Esophagus muscularis mucosa (tissue), 4 donors: ENCODE measurements around the gene OR10A4. TPM values are rescaled to one million over a fixed set of nuclear protein-coding genes. Genes with fewer than 3 reads are reported as not detected.
"Not testable (repeated sequence)": the region's sequence is repeated elsewhere in the genome, so short reads cannot be mapped to it uniquely, and the experiment has no call there.

ENCODE experiments used
- DNase-seq: peaks from one replicate; pipeline ENCODE4 v3.0.0-alpha.2; 2017; ENCODE audit errors: extremely low spot score
- H3K27ac ChIP-seq, 4 donors: fragments of 200-600 bp; sonication (generic); replicated peaks in 1 of 4; 1 replicate in 3 of 4; 2 replicates in 1 of 4; pipeline ENCODE4 v1.5.1; 2016 to 2019; ENCODE audit warnings: mild to moderate bottlenecking in 1 of 4
- H3K27me3 ChIP-seq, 4 donors: fragments of 200-600 bp; sonication (generic); one replicate each; pipeline versions ENCODE4 v1.5.1 to v1.6.0; 2016 to 2019
- H3K36me3 ChIP-seq, 4 donors: fragments of 200-600 bp; sonication (generic); one replicate each; pipeline ENCODE4 v1.5.1; 2016 to 2019
- H3K4me1 ChIP-seq, 4 donors: fragments of 200-600 bp; sonication (generic); one replicate each; pipeline ENCODE4 v1.5.1; 2016 to 2019
- H3K4me3 ChIP-seq, 4 donors: fragments of 200-600 bp; sonication (generic); 1 replicate in 2 of 4; 2 replicates in 2 of 4; pipeline ENCODE4 v1.5.1; 2016 to 2019; ENCODE audit warnings: mild to moderate bottlenecking in 4 of 4, moderate library complexity in 1 of 4
- H3K9me3 ChIP-seq, 4 donors: fragments of 200-600 bp; sonication (generic); 1 replicate in 3 of 4; 2 replicates in 1 of 4; pipeline ENCODE4 v1.5.1; 2016 to 2019
- CTCF ChIP-seq, 3 experiments: fragments of 200-600 bp in 2 of 3; fragments of 450-650 bp in 1 of 3; sonication (generic) in 2 of 3; IDR thresholded peaks; one replicate each; pipeline ENCODE4 v1.5.1; 2017 to 2019; ENCODE audit warnings: antibody characterized with exemption in 3 of 3, mild to moderate bottlenecking in 2 of 3, moderate library complexity in 1 of 3
- EP300 ChIP-seq: sonication (generic); formaldehyde crosslinking; IDR thresholded peaks from one replicate; pipeline ENCODE4 v1.6.1; 2017; ENCODE audit warnings: antibody characterized with exemption
- POLR2A ChIP-seq: fragments of 450-650 bp; IDR thresholded peaks from one replicate; pipeline ENCODE4 v1.6.1; 2017; ENCODE audit warnings: antibody characterized with exemption, moderate library complexity, mild to moderate bottlenecking, low read depth
- POLR2AphosphoS5 ChIP-seq, 2 donors: sonication (generic); formaldehyde crosslinking; IDR thresholded peaks; one replicate each; pipeline ENCODE4 v1.6.1; 2017; ENCODE audit warnings: antibody characterized with exemption in 2 of 2
- WGBS: methylation state at CpG from one replicate; pipeline ENCODE4 v1.1.5; 2018; 5-methylcytosine and 5-hydroxymethylcytosine counted together
- intact Hi-C: fragments of 100-400 bp; cut with DNase I; formaldehyde crosslinking; loops from one replicate; pipeline ENCODE4 v1.15.1; 2023
- total RNA-seq, 4 donors: library from RNA; depleted of rRNA; stranded (reverse); fragments of >200 nt; gene quantifications; one replicate each; pipeline versions ENCODE4 v1.1.0 to v1.2.1, GENCODE V29; 2016

OR10A4 gene
- total RNA-seq, 4 donors from 2014 or later: not detected

GRCh38 chr11:6900327-6900999, 24.0 kb downstream of the OR10A4 start:
- no peak for DNase-seq
- no peak overlapping the region for H3K27ac ChIP-seq
- intact Hi-C loops: no loop called here
- H3K4me1 ChIP-seq: no peaks in the 10 kb centered on the region
- TF ChIP-seq CTCF (IDR thresholded peaks at IDR 0.05): no peak
- no peak for TF ChIP-seq POLR2A
- TF ChIP-seq POLR2AphosphoS5 (IDR thresholded peaks at IDR 0.05): no peak
- no peak for TF ChIP-seq EP300
- no peak overlapping the region for H3K4me3 ChIP-seq
- H3K27me3 ChIP-seq: no peaks in the 10 kb centered on the region
- no peaks in the 10 kb centered on the region for H3K9me3 ChIP-seq
- H3K36me3 ChIP-seq: no peaks in the 10 kb centered on the region
- 50% methylated on average over 2 of the region's 2 CpGs for WGBS

- H3K9me3 ChIP-seq, H3K27ac ChIP-seq, intact Hi-C loops, H3K36me3 ChIP-seq, H3K27me3 ChIP-seq, H3K4me1 ChIP-seq, H3K4me3 ChIP-seq, DNase-seq: not testable (repeated sequence)
- 76% methylated on average over 13 of the region's 13 CpGs for WGBS
These were observed 28.4 kb downstream of the OR10A4 start for GRCh38 chr11:6904804-6905203.

- Histone ChIP-seq H3K36me3 (no peaks in the 10 kb centered on the region), H3K4me3 (no peak overlapping the region), H3K9me3 (no peaks in the 10 kb centered on the region), H3K4me1 (no peaks in the 10 kb centered on the region), H3K27ac (no peak overlapping the region), H3K27me3 (no peaks in the 10 kb centered on the region)
- TF ChIP-seq POLR2A (no peak), POLR2AphosphoS5 (IDR thresholded peaks at IDR 0.05) (no peak), CTCF (IDR thresholded peaks at IDR 0.05) (no peak), EP300 (no peak)
- DNase-seq: no peak
- 82% methylated on average over 3 of the region's 3 CpGs for WGBS
- intact Hi-C loops: no loop called here
These were observed 35.0 kb downstream of the OR10A4 start for GRCh38 chr11:6911378-6911777.

- DNase-seq: no peak
- intact Hi-C loops: no loop called here
- Histone ChIP-seq H3K9me3 (no peaks in the 10 kb centered on the region), H3K36me3 (no peaks in the 10 kb centered on the region), H3K27me3 (no peaks in the 10 kb centered on the region), H3K4me3 (no peak overlapping the region), H3K27ac (no peak overlapping the region), H3K4me1 (no peaks in the 10 kb centered on the region)
- WGBS: 46% methylated on average over 3 of the region's 3 CpGs
- TF ChIP-seq CTCF (IDR thresholded peaks at IDR 0.05): no peak
- TF ChIP-seq POLR2AphosphoS5 (IDR thresholded peaks at IDR 0.05): no peak
- TF ChIP-seq POLR2A: no peak
- no peak for TF ChIP-seq EP300
These were observed 35.5 kb downstream of the OR10A4 start for GRCh38 chr11:6911948-6912347.

GRCh38 chr11:6919698-6920097, 43.3 kb downstream of the OR10A4 start:
- intact Hi-C loops: no loop called here
- TF ChIP-seq EP300: no peak
- no peak for TF ChIP-seq POLR2A
- no peak for TF ChIP-seq CTCF (IDR thresholded peaks at IDR 0.05)
- TF ChIP-seq POLR2AphosphoS5 (IDR thresholded peaks at IDR 0.05): no peak
- no peak overlapping the region for H3K4me3 ChIP-seq
- H3K36me3 ChIP-seq: no peaks in the 10 kb centered on the region
- no peak overlapping the region for H3K27ac ChIP-seq
- no peaks in the 10 kb centered on the region for H3K9me3 ChIP-seq
- no peak for DNase-seq
- H3K4me1 ChIP-seq: no peaks in the 10 kb centered on the region
- no peaks in the 10 kb centered on the region for H3K27me3 ChIP-seq
- WGBS: 29% methylated on average over 2 of the region's 2 CpGs
